HG03066 (cell line): ENCODE data around the gene PCDHGC4.
A peak's percentile ranks its signal among the peaks of the same experiment; 100 is the strongest.

ENCODE experiments used
- ATAC-seq: cut with Tn5 transposase; IDR thresholded peaks from one replicate; pipeline ENCODE4 v1.9.1; 2021; ENCODE audit warnings: low read depth; ENCODE audit not compliant: unreplicated experiment

Gene PCDHGC4

GRCh38 chr5:141484641-141485311 is at the start of gene PCDHGC4:
Gene PCDHGC4, plus strand, starts transcription at chr5:141485030. Its CDS starts 144 bp downstream, at chr5:141485174.
- ATAC-seq, result no peak

GRCh38 chr5:141437221-141437620 is 47.6 kb upstream of the PCDHGC4 start:
- ATAC-seq, result no peak

DNA sequence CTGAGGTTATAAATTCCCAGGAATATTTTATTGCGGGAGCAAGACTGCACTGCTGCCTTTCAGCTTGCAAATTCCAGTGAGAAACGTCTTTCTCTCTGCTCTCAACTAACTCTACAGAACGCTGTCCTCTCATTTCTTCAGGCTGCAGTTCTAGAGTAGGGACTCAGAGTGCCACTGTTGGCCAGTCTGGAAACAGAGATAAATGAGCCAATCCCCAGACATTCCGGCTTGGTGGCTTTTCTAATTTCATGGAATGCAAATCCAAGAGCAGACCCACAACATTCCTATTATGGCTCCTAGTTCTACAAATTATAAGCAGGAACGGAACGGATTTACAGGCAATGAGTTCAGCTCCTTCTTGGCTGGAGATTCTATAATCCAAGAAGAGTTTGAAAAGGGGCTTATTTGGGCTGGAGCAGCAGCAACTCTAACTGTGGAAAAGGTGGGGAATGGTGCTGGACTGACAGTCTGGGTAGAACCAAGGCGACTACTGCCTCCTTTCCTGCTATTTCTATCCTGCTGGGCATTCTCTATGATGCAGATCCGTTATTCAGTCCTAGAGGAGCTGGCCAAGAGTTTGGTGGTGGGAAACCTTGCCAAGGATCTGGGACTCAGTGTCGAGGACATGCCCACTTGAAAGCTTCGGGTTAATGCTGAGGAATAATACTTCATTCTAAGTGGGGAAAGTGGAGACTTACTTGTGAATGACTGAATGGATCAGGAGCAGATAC is 45.3 kb upstream of the PCDHGC4 start:
- ATAC-seq, result no peak

- ATAC-seq, result no peak
These were observed 44.5 kb upstream of the PCDHGC4 start for GRCh38 chr5:141440341-141440740.

DNA sequence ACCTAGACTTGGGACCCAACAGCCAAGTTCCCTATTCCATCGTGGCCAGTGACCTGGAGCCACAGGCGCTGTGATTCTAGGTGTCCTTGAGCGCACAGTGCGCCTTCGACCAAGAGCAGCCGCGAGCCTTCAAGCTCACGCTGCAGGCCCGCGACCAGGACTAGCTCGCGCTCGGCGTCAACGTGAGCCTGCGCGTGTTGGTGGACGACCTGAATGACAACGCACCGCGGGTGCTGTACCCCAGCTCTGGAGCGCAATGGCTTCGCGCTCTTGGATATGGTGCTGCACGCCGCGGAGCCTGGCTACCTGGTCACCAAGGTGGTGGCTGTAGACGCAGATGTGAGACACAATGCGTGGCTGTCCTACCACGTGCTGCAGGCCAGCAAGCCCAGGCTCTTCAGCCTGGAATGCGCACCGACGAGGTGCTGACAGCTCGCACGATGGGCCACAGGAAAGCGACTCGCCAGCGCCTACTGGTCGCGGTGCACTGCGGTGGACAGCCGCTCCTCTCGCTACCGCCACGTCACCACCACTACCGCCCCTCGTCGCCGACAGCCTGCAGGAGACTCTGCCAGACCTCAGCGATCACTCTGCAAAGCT is 43.2 kb upstream of the PCDHGC4 start:
- ATAC-seq, result no peak

- no peak for ATAC-seq
These were observed 19.5 kb upstream of the PCDHGC4 start for GRCh38 chr5:141465351-141465750.

DNA sequence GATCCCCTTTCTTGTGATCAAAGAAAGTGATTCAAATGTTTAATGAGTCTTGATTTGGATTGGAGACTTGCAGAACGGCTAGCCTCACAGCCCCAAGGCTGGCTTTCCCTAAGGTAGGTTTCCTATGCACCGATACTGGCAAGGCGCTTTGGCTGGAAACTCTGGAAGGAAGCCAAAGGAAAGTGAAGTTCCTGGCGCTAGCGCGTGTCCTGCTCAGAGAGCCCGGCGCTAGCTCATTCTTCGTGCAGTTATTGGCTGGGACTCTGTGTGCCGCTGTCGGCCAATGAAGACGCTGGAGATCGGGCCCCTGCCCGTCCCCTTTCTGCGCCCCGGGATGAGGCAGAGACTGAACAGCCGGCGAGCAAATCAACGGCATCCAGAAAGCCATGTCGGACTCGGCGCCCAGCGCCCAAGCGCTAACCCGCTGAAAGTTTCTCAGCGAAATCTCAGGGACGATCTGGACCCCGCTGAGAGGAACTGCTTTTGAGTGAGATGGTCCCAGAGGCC is 9.2 kb upstream of the PCDHGC4 start, which contains the start of gene PCDHGC3:
Gene PCDHGC3 (plus strand): TSS at position 342 of the 507 bp plus-strand sequence. CDS start 151 bp downstream, at position 493.
- ATAC-seq, result peak; percentile 97

- ATAC-seq, result peak; percentile 37
These were observed 8.5 kb upstream of the PCDHGC4 start for GRCh38 chr5:141476132-141476911.

GRCh38 chr5:141477044-141477575 is 7.7 kb upstream of the PCDHGC4 start:
- ATAC-seq, result no peak

DNA sequence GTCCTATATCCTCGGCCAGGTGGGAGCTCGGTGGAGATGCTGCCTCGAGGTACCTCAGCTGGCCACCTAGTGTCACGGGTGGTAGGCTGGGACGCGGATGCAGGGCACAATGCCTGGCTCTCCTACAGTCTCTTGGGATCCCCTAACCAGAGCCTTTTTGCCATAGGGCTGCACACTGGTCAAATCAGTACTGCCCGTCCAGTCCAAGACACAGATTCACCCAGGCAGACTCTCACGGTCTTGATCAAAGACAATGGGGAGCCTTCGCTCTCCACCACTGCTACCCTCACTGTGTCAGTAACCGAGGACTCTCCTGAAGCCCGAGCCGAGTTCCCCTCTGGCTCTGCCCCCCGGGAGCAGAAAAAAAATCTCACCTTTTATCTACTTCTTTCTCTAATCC is 7.0 kb upstream of the PCDHGC4 start:
- ATAC-seq, result no peak

GRCh38 chr5:141478321-141478945 is 6.4 kb upstream of the PCDHGC4 start:
- ATAC-seq, result no peak

GRCh38 chr5:141479776-141480175 is 5.1 kb upstream of the PCDHGC4 start:
- ATAC-seq, result no peak

DNA sequence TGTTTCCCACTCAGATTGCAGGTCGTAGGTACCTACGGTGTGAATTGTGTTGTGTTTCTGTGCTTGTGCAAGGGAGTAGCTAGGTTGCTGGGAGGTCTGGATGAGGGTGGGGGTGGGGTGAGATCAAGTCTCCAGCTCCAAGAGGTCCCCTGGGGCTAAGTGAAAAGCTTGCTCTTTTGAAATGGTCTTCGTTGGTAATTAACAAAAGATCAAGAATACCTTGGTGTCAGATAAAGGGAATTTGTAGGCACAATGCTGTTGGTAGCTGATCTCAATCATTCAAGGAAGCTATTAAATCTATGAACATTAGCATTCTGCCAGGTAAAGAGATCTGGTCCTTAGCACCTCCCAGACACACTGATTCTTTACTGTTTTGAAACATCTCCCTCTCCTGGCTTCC is 928 bp upstream of the PCDHGC4 start:
- no peak for ATAC-seq

DNA sequence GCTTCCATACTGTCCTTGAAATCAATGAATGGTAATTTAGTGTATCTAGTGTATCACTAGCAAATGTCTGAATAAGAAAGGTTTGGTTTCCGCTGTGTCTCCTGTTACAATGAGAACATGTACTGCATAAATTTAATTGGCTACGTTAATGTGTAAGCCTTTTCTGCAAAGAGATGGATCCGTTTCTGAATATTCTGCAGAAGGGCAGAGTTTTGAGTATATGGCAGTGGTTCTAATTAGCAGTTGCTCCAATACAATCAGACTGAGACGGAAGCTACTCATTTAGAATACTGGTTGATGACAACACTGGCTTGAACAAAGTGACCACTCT is 555 bp upstream of the PCDHGC4 start:
- no peak for ATAC-seq

- ATAC-seq, result no peak
These were observed 658 bp downstream of the PCDHGC4 start for GRCh38 chr5:141485321-141486055.

DNA sequence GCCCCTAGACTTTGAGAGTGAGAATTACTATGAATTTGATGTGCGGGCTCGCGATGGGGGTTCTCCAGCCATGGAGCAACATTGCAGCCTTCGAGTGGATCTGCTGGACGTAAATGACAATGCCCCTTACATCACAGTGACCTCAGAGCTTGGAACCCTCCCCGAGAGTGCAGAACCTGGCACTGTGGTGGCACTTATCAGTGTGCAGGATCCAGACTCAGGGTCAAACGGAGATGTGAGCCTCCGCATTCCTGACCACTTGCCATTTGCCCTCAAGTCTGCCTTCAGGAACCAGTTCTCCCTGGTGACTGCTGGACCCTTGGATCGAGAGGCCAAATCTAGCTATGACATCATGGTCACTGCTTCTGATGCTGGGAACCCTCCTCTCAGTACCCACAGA is 1.3 kb downstream of the PCDHGC4 start:
- ATAC-seq, result no peak

GRCh38 chr5:141487131-141487530 is 2.3 kb downstream of the PCDHGC4 start:
- ATAC-seq, result no peak

DNA sequence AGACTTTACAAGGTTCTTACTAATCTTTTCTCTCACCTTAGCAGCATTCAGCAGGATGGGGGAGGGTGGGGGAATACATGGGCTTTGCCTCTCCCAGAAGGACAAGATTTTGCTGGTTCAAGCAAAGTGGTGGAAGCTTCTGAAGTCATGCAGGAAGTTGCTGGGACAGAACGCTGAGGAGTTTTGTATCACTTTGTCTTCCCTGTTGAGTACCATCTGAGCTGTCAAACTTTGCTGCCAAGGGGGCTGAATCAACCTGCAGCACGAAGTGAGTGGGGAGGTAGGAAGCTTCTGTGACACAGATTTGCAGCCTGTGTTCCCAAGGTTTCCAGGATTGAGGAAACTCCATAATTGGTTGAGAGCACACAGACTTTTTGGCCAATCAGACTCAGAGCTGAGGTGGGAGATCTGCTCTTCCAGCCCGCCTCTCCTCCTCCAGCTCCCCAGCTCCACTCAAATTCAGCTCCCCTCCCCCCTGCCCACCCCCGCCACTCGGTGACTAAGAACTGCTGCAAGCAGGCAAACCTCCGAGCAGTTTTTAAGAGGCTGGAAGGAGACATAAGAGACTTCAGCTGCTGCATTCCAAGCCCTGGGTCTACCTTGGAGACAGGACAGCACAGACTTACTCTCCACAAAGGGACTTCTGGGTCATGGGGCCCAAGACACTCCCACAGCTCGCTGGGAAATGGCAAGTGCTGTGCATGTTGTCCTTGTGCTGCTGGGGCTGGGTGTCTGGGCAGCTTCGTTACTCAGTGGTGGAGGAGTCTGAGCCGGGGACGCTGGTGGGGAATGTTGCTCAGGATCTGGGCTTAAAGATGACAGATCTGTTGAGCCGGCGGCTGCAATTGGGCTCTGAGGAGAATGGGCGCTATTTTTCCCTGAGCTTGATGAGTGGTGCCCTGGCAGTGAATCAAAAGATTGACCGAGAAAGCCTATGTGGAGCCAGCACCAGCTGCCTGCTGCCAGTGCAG is 4.0 kb downstream of the PCDHGC4 start, which contains the start of gene PCDHGC5:
Gene PCDHGC5 (plus strand): TSS at position 491 of the 971 bp plus-strand sequence. CDS start 160 bp downstream, at position 651.
- no peak for ATAC-seq
